GM19025 (cell line): Measurements from ENCODE around the gene CRCP.
"Not testable (repeated sequence)": the region's sequence is repeated elsewhere in the genome, so short reads cannot be mapped to it uniquely, and the experiment has no call there.

Experiments used
- ATAC-seq: cut with Tn5 transposase; IDR thresholded peaks from one replicate; pipeline ENCODE4 v1.9.1; 2021; ENCODE audit warnings: mild to moderate bottlenecking, low read depth, moderate library complexity; ENCODE audit not compliant: unreplicated experiment

The CRCP gene

GRCh38 chr7:66114743-66115649 lies at the start of gene CRCP:
Gene CRCP, plus strand, starts transcription at chr7:66114847. Its CDS starts 116 bp downstream, at chr7:66114963.
- ATAC-seq = peak; percentile 81

GRCh38 chr7:66069732-66070131 lies 44.9 kb upstream of the CRCP start:
- no peak for ATAC-seq

- ATAC-seq = no peak
Observed at GRCh38 chr7:66070222-66070621, 44.4 kb upstream of the CRCP start.

GRCh38 chr7:66072208-66072607 lies 42.4 kb upstream of the CRCP start:
- ATAC-seq = not testable (repeated sequence)

GRCh38 chr7:66075590-66076461 lies 38.8 kb upstream of the CRCP start, which contains the start of gene ASL:
Gene ASL, plus strand, starts transcription at chr7:66075819. Its CDS starts 263 bp downstream, at chr7:66076082.
- peak; percentile 99 for ATAC-seq

- no peak for ATAC-seq
Observed at GRCh38 chr7:66076462-66077329, 38.0 kb upstream of the CRCP start.

GRCh38 chr7:66078067-66078466 lies 36.6 kb upstream of the CRCP start:
- ATAC-seq = no peak

- ATAC-seq = no peak
Observed at GRCh38 chr7:66082083-66082482, 32.6 kb upstream of the CRCP start.

GRCh38 chr7:66082886-66083415 lies 31.7 kb upstream of the CRCP start:
- no peak for ATAC-seq

- no peak for ATAC-seq
Observed at GRCh38 chr7:66083677-66084076, 31.0 kb upstream of the CRCP start.

- no peak for ATAC-seq
Observed at GRCh38 chr7:66088861-66089838, 25.5 kb upstream of the CRCP start.

- ATAC-seq = no peak
Observed at GRCh38 chr7:66092654-66093053, 22.0 kb upstream of the CRCP start.

- ATAC-seq = no peak
Observed at GRCh38 chr7:66095010-66095409, 19.6 kb upstream of the CRCP start.

- no peak for ATAC-seq
Observed at GRCh38 chr7:66099232-66099550, 15.5 kb upstream of the CRCP start.

- peak; percentile 62 for ATAC-seq
Observed at GRCh38 chr7:66099551-66100407, 14.9 kb upstream of the CRCP start.

- peak; percentile 9 for ATAC-seq
Observed at GRCh38 chr7:66100408-66101050, 14.1 kb upstream of the CRCP start.

- not testable (repeated sequence) for ATAC-seq
Observed at GRCh38 chr7:66102168-66102567, 12.5 kb upstream of the CRCP start.

GRCh38 chr7:66103994-66104393 lies 10.7 kb upstream of the CRCP start:
- ATAC-seq = not testable (repeated sequence)
